ENCODE measurements around the gene FRRS1L.

DNA sequence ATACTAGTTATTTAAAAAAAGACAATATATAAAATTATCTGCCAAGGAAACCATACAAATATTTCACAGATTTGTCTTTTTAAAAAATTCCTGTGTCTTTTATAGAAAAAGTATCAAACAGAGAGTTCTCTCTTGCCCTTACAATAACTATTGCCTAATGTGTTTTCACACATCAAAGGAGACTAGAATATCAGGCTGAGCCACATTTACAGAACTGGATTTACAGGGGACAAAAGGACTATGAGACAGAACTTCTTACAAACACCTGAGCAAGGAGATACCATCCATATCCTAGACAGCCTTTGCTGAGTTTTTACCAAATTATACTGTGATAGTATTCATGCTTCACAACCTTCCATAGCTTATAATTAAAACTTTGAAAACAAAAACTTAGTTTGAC lies 81.5 kb downstream of the FRRS1L start:
- TF ChIP-seq EGR1 (IDR thresholded peaks at IDR 0.05; ENCODE audit: low read depth in 2 of 2) = no peak
- TF ChIP-seq, protein P1, sequence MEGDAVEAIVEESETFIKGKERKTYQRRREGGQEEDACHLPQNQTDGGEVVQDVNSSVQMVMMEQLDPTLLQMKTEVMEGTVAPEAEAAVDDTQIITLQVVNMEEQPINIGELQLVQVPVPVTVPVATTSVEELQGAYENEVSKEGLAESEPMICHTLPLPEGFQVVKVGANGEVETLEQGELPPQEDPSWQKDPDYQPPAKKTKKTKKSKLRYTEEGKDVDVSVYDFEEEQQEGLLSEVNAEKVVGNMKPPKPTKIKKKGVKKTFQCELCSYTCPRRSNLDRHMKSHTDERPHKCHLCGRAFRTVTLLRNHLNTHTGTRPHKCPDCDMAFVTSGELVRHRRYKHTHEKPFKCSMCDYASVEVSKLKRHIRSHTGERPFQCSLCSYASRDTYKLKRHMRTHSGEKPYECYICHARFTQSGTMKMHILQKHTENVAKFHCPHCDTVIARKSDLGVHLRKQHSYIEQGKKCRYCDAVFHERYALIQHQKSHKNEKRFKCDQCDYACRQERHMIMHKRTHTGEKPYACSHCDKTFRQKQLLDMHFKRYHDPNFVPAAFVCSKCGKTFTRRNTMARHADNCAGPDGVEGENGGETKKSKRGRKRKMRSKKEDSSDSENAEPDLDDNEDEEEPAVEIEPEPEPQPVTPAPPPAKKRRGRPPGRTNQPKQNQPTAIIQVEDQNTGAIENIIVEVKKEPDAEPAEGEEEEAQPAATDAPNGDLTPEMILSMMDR (IDR thresholded peaks at IDR 0.05; ENCODE audit: low read depth, low read length, missing input control) = no peak

All from liver (tissue), 3 donors.